Ovary (tissue), 9 donors: ENCODE data around the gene NFATC3. TPM values are rescaled to one million over a fixed set of nuclear protein-coding genes. Genes with fewer than 3 reads are reported as not detected.

Experiments used
- DNase-seq, 5 donors: peaks; one replicate each; pipeline ENCODE4 v3.0.0-alpha.2; 2019 to 2020
- H3K27ac ChIP-seq, 2 donors: fragments of 200-600 bp; one replicate each; pipeline versions ENCODE4 v1.5.1 to v1.8.0; 2019 to 2022
- H3K27me3 ChIP-seq: fragments of 200-600 bp; one replicate; pipeline ENCODE4 v1.8.0; 2022
- H3K36me3 ChIP-seq: fragments of 200-600 bp; sonication (generic); one replicate; pipeline ENCODE4 v1.5.1; 2019
- H3K4me1 ChIP-seq: one replicate; pipeline ENCODE4 v1.8.1; 2013; ENCODE audit warnings: mild to moderate bottlenecking, moderate library complexity; ENCODE audit not compliant: insufficient read depth
- H3K4me3 ChIP-seq: fragments of 200-600 bp; sonication (generic); one replicate; pipeline ENCODE4 v1.5.1; 2017
- H3K9me3 ChIP-seq, 2 donors: fragments of 200-600 bp in 1 of 2; sonication (generic) in 1 of 2; one replicate each; pipeline versions ENCODE4 v1.5.1 to v1.8.1; 2013 to 2019; ENCODE audit warnings: mild to moderate bottlenecking in 1 of 2, moderate library complexity in 1 of 2
- EP300 ChIP-seq: sonication (generic); formaldehyde crosslinking; IDR thresholded peaks from one replicate; pipeline ENCODE4 v1.6.1; 2017; ENCODE audit warnings: antibody characterized with exemption
- POLR2A ChIP-seq: fragments of 450-650 bp; IDR thresholded peaks from one replicate; pipeline ENCODE4 v1.6.1; 2017; ENCODE audit warnings: antibody characterized with exemption, mild to moderate bottlenecking, moderate library complexity
- WGBS, 3 donors: extraction: QIAGEN DNeasy Blood & Tissue Kit in 1 of 3; methylation state at CpG; one replicate each; pipeline versions ENCODE4 v1.1.5 to v1.1.7; 2013 to 2017; 5-methylcytosine and 5-hydroxymethylcytosine counted together
- intact Hi-C, 4 donors: fragments of 100-400 bp; cut with DNase I; formaldehyde crosslinking; loops; one replicate each; pipeline versions ENCODE4 v1.11.0 to v1.15.1; 2022 to 2023
- polyA plus RNA-seq, 2 donors: library from polyadenylated mRNA; stranded (reverse); fragments of 200-250 nt in 1 of 2; fragments of 350-450 nt in 1 of 2; fragmentation: Illumina TruSeq in 1 of 2; extraction: RNeasy Lipid Tissue Mini Kit (QIAGEN cat#74804) in 1 of 2; gene quantifications; one replicate each; pipeline ENCODE4 v1.2.3, GENCODE V29; 2013 to 2014
- total RNA-seq, 7 donors: library from RNA; depleted of rRNA in 2 of 7; stranded (reverse); fragments of >200 nt in 2 of 7; fragmentation: NEBNext Ultra II Directional in 3 of 7; extraction: Animal tissue kit (Norgen Biotek cat#: 25700) in 3 of 7; gene quantifications; one replicate each; pipeline versions ENCODE4 v1.1.0 to v1.2.4, GENCODE V29; 2016 to 2023
- TF ChIP-seq, protein P1 (sequence below), 3 donors: fragments of 450-650 bp in 2 of 3; fragments of 200-600 bp in 1 of 3; IDR thresholded peaks; one replicate each; pipeline versions ENCODE4 v1.5.1 to v1.8.0; 2016 to 2022; ENCODE audit warnings: antibody characterized with exemption in 3 of 3, mild to moderate bottlenecking in 1 of 3
- donor health status: DM: no; HTN: no; CAD: no; lungs with moderate emphysema.
- donor health status: DM: no; HTN: no; CAD: no.
- donor health status: Bipolar disorder and iron deficiency.
- donor health status: DM: yes; HTN: yes; CAD: no.
- donor health status: DM: no; HTN: no; CAD: no.
- donor health status: DM: yes; HTN: yes; CAD: no.

Gene NFATC3
- total and polyA plus RNA-seq, 9 donors, result 12.5 to 77.1 (median 43.6) TPM

DNA sequence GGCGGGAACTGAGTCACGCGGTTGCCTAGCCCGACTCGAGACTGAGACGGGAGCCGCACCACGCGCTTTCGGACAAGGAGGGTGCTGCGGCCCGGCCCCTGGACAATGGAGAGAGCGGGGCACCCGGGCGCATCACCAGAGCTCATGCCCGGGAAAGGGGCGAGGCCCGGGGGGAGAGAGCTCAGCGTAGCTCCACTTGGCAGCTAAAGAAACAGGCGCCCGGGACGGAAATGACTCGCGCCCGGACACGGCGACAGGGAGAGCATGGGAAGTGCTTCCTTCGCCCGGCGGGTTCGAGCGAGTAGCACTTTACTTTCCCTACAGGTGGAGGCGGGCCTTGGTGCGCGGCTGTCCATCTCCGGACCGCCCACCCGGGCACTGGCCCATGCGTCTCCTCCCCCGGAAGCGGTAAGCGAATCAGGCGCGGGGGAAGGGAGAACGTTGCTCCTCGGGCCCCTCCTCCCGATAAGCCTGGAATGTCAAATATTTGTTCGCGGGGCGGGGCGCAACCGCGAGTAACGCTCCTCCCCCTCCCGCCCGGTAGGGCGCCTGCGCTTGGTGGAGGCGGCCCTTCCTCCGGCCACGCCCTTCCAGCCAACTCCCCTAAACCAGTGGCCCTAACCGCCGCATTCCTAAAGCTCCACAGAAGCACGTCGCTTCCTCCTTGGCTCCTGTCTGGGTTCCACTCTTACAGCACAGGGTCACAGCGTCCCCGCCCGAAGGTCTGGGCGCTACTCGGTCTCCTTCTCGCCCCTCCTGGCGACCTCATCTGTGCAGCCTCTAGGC is 152.3 kb downstream of the NFATC3 start:
- TF ChIP-seq EP300 (peak; percentile 26), POLR2A (peak; percentile 47)
- TF ChIP-seq, protein P1, sequence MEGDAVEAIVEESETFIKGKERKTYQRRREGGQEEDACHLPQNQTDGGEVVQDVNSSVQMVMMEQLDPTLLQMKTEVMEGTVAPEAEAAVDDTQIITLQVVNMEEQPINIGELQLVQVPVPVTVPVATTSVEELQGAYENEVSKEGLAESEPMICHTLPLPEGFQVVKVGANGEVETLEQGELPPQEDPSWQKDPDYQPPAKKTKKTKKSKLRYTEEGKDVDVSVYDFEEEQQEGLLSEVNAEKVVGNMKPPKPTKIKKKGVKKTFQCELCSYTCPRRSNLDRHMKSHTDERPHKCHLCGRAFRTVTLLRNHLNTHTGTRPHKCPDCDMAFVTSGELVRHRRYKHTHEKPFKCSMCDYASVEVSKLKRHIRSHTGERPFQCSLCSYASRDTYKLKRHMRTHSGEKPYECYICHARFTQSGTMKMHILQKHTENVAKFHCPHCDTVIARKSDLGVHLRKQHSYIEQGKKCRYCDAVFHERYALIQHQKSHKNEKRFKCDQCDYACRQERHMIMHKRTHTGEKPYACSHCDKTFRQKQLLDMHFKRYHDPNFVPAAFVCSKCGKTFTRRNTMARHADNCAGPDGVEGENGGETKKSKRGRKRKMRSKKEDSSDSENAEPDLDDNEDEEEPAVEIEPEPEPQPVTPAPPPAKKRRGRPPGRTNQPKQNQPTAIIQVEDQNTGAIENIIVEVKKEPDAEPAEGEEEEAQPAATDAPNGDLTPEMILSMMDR (IDR thresholded peaks at IDR 0.05), result peak in 1 of 3 donors; percentile 35
- no peaks in the 10 kb centered on the region for H3K27me3 ChIP-seq
- H3K4me3 ChIP-seq, result peak overlapping the region; percentile 61
- DNase-seq, result peak; percentile 97 to 99 (median 98)
- WGBS, 3 donors, result 0 to 1% (median 0%) methylated on average over 63 to 72 of the region's 72 CpGs
- intact Hi-C loops, result loop anchor here in 2 of 4 donors (10.0 kb wide), 2 partner anchors 143 to 153 kb away; partner anchors contain the start of gene NFATC3 (in 1 of the 2)
- H3K4me1 ChIP-seq, result peaks cover 12% of the 10 kb centered on the region
- H3K27ac ChIP-seq, result peak overlapping the region in 1 of 2 donors; percentile 27
- H3K9me3 ChIP-seq, result no peaks in the 10 kb centered on the region
- no peaks in the 10 kb centered on the region for H3K36me3 ChIP-seq

DNA sequence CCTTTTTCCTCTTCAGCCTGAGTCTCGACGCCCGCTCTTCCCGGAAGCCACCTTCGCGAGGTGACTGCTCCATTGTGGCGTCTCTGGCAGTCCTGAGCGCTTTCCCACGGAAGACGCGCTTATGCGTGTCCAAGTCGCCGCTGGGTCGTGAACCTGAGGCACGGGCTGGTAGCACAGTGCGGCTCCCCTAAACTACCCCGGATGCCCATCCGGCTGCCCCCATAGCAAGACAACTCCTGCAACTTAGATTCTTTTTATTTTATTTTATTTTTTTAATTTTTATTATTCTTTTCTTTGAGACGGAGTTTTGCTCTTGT is 152.8 kb downstream of the NFATC3 start:
- peak overlapping the region in 1 of 2 donors; percentile 12 for H3K27ac ChIP-seq

DNA sequence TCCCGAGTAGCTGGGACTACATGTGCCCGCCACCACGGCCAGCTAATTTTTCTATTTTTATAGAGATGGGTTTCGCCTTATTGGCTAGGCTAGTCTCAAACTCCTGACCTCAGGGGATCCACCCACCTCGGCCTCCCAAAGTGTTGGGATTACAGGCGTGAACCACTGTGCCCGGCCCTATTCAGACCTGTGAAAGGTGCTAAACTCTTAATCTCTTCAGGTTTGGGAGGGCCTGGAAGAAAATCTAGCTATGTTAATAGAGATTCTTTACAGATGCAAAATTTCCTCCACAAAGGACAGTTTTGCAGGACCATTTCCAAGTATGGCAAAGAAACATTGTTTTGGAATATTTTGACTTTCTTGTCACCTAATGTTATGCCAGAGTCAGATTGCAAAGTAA is 156.9 kb downstream of the NFATC3 start:
- peaks cover 13% of the 10 kb centered on the region for H3K4me1 ChIP-seq
- intact Hi-C loops, result no loop called here
- no peaks in the 10 kb centered on the region for H3K36me3 ChIP-seq
- no peak overlapping the region for H3K4me3 ChIP-seq
- 82 to 85% (median 83%) methylated on average over 7 of the region's 7 CpGs for WGBS, 3 donors
- H3K27me3 ChIP-seq, result no peaks in the 10 kb centered on the region
- H3K9me3 ChIP-seq, result no peaks in the 10 kb centered on the region
- TF ChIP-seq, protein P1 (IDR thresholded peaks at IDR 0.05), result no peak
- TF ChIP-seq POLR2A (no peak), EP300 (no peak)
- H3K27ac ChIP-seq, result no peak overlapping the region
- no peak for DNase-seq

More for the DNA sequence above, 152.8 kb downstream of the NFATC3 start:
- 13 to 19% (median 15%) methylated on average over 20 of the region's 20 CpGs for WGBS, 3 donors
- no peaks in the 10 kb centered on the region for H3K9me3 ChIP-seq
- DNase-seq, result no peak
- no peaks in the 10 kb centered on the region for H3K36me3 ChIP-seq
- H3K4me3 ChIP-seq, result peak overlapping the region; percentile 61
- no peak for TF ChIP-seq POLR2A
- TF ChIP-seq, protein P1 (IDR thresholded peaks at IDR 0.05), result no peak
- TF ChIP-seq EP300, result no peak
- intact Hi-C loops, result loop anchor here in 2 of 4 donors (10.0 kb wide), 2 partner anchors 143 to 153 kb away; partner anchors contain the start of gene NFATC3 (in 1 of the 2)
- peaks cover 12% of the 10 kb centered on the region for H3K4me1 ChIP-seq
- H3K27me3 ChIP-seq, result no peaks in the 10 kb centered on the region

DNA sequence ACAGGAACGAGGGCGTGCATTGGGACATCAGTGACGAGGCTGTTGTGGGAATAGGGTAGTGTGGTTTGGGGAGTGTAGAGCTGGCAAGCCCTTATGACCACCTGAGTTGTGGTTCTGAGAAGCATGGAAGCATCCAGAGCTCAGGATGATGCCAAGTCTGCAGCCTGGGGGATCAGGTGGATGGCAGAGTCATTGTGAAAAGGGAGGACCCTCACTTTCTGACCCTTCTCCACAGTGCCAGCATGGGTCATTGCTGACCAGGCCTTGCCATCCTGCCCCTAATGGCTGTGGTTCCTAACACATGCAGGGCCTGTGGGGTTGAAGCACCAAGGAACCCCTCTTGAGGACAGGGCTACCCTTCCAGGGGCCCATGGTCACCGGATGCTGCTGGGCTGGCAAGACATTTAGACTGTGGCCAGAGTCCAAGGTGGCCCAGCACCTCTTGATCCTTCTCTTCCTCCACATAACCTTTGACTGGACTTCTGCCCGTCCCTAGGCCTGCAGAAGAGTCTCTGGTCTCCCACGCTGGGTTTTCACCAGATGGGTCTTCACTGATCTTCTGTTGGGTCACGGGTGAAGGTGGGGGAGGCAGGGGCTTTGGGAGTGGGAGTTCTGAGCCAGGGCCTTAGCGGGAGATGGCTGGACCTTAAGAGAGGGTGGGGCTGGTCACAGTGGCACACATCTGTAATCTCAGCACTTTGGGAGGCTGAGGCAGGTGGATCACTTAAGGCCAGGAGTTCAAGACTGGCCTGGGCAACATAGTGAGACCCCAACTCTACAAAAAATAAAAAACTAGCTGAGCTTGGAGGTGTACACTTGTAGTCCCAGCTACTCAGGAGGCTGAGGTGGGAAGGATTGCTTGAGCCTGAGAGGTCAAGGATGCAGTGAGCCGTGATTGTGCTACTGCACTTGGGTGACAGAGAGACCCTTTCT is 158.0 kb downstream of the NFATC3 start:
- H3K9me3 ChIP-seq, result no peaks in the 10 kb centered on the region
- no peaks in the 10 kb centered on the region for H3K27me3 ChIP-seq
- WGBS, 3 donors, result 81 to 87% (median 85%) methylated on average over 9 of the region's 9 CpGs
- intact Hi-C loops, result no loop called here
- no peak for TF ChIP-seq POLR2A
- TF ChIP-seq EP300, result no peak
- TF ChIP-seq, protein P1 (IDR thresholded peaks at IDR 0.05), result no peak
- H3K4me3 ChIP-seq, result no peak overlapping the region
- no peaks in the 10 kb centered on the region for H3K36me3 ChIP-seq
- H3K4me1 ChIP-seq, result peaks cover 11% of the 10 kb centered on the region
- H3K27ac ChIP-seq, result no peak overlapping the region
- DNase-seq, result no peak
